Effector CD4-positive, alpha-beta T cell (primary cell): Measurements from ENCODE around the gene LAD1.

ENCODE experiments used
- DNase-seq: peaks from one replicate; pipeline ENCODE4 v3.0.0-alpha.2; 2020

Gene LAD1

DNA sequence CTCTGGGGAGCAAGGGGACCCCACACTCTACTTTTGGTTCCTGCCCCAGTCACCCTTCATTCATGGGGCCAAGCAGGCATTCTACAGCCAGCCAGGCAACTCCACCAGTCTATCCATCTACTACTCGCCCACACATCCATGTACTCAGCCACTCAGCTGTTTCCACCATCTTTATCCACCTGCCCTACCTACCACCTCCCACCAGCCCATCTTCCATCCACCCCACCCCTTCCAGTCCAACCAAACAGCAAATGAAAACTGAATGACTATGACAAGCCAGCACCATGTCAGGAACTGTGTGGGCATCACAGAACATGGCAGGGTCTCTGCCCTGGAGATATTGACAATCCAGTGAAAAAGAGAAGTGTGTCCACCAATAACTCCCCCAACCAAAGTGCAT, 7.9 kb downstream of the LAD1 start:
- no peak for DNase-seq

DNA sequence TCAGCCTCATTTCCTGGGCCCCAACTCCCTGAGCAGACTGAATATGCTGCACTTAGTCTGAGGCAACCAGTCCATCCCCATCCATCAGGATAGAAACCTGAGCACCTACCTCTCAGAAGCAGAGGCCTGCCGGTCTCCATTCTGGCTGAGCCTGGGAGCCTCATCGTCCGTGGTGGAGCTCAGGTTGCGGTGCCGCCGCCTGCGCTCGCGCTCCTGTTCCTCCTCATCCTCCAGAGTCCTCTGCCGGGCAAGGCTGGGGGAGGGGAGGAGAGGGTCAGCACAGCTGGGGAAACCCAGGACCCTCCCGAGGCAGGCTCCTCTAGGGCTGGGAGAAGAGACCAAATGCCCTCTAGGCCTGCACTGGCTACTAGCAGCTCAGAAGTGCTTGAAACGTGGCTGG, 10.1 kb downstream of the LAD1 start:
- DNase-seq: no peak

DNA sequence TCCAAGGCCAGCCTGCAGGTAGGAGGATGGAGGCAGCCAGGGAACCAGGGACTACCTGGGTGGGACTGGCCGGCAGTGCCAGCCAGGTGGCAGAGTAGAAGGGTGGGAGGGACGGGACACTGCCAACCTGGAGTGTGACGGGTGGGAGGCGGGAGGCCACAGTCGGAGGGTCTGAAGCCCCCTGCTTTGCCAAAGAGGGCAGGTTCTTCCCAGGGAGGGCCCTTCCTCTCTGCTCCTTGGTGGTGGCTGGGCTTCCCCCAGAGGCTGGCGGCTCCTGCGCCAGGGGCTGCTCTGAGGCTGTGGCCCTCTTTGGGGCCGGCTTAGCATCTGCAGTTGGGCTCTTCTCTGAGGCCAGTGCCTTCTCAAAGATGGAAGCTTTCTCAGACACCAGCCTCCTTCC, 12.9 kb downstream of the LAD1 start:
- DNase-seq: no peak

DNA sequence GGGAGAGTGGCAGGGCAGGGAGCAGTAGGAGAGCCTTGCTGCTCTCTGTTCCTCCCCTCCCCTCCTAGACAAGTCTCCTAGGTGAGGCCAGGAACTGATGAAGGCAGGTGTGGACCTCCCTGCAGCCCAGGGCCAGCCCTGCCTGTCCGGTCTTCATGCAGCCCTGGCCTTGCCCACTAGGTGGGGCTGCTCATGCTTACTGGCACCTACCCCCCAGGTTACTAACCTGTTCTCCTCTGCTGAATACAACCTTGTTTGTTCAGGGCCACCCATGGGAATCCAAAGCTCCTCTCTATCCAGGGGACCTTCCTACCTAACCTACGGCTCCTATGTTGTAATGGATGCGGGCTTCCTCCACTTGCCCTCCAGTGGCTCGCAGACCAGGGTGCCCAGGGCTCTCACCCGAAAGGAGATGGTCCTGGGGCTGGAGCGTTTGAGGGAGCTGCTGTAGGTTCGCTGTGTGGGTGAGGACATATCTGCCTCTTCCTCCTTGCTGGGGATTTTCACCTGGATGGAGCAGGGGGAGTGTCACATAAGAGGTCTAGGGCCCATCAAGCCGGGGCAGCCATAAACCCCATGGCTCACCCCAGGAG, 13.7 kb downstream of the LAD1 start:
- no peak for DNase-seq

DNA sequence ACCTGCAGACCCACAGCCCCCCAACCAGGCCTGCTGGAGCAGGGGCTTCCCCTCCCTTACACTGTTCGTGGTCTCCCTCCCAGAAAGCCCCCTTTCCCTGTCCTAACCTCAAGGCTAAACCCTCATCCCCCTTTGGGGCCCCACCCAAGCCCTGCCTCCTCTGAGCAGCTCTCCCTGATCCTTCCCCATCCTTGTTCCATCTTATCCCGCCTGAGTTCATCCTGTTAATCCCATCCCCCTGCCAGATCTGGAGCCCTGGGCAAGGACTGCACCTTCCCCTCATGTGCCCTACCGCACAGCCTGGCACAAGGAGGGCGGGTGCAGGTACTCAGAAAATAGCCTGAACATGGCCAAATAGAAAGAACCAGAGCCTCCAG, 14.7 kb downstream of the LAD1 start:
- no peak for DNase-seq

DNA sequence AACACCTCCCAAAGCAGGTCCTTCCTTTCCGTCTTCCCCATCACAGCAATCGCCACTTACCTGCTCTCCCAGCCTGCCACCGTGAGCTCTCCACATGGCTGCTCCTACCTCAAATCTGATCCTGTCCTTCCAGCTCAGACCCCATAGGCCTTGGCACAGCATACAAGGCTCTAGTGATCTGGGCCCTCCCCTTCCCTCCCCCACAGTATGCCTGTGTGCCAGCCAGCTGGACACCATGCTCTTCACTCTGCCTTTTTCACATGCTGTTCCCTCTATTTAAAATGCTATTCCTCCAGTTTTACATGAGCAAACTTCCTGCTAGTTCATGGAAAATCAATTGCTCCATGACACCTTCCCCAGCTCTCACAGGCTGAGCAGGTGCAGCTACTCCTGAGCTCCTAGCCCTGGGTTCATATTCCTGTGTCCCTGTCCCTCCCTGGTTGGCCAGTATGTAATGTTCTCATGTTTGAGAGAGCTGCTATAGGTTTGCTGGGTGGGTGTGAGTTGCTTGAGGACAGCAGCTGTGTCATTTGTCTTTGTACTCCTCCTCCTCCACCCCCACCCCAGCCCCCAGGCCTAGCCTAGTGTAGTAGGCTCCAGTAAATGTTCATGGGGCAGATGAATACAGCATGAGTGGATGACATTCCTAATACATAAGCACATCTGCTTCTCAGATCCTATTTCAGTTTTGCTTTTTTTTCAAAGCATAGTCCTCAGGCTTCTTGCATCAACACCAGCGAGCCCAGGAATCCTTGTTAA, 15.3 kb downstream of the LAD1 start:
- DNase-seq: no peak

DNA sequence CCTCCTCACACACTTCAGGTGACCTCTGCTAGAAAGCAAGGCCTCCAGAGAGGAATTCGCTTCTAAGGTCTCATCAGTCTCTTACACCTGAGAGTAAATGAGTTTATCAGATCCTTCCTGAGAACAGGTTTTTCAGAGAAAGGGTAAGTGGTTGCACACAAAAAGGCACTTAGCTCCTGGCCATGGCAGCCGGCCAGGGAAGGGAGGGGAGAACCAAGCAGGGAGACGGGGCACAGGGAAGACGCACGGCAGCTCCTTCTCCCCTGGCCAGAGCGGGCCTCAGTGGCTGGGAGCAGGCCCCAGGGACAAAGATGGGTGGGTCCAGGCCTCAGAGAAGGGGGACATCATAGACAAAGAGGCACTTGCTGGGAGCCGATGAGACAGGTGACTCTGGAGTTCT, 18.0 kb downstream of the LAD1 start:
- no peak for DNase-seq

DNA sequence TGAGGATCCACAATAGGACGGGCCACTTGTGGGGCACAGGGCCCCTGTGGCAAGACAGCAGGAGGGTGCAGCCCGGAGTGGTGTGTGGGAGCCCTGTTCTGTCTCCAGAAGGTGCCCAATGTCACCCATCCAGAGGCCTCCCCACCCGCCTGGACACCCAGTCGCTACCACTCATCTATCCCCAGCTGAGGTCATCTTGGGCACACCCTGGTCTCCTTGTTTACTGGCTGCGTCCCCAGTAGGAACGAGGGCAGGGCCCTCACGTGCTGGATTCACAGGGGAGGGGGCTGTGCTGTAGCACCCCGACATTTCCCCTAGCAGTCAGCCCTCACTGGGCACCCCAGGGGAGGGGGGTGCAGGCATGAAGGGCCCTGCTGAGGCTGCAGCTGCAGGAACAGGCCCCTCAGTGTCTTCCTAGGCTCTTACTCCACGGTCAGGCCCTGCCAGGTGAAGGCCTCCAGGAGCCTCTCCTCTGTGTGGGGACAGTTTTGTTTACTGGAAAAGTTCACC, 19.3 kb downstream of the LAD1 start:
- no peak for DNase-seq

DNA sequence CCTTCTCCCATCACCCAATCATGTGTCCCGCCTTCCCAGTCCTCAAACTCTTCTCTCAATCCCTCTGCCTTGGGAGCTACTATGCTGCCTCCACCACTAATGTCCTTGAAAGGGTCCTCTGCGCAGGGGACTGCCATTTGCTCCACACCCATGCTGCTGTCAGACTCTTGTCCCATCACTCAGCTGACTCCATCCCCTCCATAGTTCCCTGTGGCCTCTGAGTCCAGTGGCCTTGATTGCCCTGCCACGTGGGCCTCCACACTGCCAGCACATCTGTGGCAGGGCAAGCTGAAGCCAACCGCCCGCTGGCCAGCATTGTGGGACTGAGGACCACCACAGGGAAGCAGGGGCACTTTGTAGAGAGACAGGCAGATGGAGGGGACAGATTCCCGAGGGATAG, 20.3 kb downstream of the LAD1 start:
- DNase-seq: no peak

DNA sequence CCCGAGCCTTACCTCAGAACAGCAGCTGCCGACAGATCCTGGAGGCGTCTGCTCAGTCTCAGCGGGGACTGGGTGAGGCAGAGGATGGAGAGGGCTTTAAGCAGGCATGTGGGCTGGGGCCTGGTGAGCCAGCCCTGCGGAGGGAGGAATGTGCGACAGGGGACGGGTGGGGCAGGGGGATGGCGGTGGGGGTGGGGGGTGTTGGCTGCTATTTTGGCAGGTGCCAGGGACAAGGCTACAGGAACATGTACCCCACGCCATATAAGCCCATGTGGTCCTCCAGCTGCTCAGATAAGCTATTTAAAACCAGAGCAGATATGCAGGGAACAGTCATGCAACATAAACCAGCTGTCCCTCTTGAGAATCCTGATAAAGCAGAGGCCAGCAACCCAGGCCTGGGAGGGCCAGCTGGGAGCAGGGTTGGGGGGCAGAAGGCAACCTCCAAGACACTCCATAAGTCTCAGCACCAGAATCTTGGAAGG, 21.5 kb downstream of the LAD1 start, which contains the start of gene TNNT2:
TNNT2 (minus strand) TSS at position 70 of the 482 bp plus-strand sequence. CDS start 4,426 bp downstream, outside the sequence.
- DNase-seq: no peak

DNA sequence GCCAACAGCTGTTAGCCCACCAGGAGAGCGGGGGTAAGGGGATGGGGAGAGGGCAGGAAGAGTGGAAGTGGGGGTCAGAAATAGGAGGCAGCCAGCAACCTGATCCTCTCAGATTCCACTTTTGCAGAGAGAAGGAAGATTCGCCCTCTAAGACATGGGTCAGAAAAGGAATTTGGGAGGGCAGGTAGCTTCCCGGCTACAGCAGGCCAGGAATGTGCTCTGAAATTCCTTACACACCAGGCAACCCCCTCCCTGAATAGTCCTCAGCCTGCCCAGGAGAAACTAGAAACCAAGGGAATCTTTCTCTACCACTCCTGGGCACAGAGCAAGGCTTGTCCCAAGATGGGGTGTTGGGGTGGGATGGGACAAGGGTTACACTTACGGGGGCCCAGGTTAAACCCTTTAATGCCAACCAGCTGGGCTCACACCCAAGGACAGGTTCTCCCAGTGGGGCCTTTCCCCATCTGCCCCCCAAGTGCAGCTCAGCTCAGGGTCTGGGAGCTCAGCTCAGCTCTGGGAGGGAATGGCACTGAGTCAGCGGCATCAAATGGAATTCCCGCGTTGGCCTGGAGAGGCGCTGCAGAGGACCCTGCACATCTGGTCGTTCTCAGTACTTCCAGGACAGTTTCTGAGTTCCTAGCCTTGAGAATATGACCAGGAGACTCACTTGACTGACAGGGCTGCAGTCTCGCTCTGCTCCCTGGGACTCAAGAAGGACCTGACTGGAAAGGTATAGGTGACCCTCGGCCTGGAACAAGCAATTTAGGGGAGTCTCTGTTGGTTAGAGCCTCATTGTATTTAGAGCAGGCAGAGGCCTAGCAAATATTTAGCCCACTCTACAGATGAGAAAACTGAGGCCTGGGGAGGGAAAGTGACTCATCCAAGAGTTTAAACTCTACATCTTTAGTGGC, 22.4 kb downstream of the LAD1 start:
- DNase-seq: no peak

DNA sequence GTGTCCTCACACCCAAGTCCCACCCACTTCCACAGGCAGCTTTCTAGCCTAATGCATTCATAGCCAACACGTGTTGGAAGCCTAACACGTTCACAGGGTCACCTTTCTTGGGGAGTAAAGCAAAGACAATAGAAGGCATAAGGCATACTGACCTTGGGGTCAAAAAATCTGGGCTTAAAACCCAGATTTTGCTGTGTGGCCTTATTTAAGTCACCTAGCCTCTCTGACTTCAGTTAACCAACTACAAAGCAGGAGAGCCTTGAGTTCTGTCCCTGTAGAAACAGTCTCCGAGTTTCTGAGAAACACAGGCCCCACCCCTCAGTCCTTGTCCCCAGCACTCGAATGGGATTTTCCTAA, 23.0 kb downstream of the LAD1 start:
- DNase-seq: no peak

DNA sequence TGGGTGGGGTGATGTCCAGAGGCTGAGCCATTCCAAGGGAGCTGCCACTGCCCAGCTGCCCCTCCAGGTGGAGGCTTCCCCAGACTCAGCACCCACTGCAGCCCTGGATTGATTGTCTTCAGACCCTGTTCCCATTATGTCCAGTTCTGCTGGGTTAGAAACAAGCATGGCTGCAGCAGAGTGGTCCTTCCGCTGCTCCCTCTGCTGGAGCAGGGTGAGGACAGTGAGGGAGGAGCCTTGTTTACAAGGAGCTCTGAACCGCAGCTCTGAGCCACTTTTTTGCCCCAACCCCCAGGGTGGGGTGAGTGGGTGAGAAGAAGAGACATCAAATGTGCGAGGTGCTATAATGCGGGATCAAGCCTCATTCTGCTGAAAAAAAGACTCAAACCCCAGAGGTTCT, 24.0 kb downstream of the LAD1 start:
- DNase-seq: no peak

DNA sequence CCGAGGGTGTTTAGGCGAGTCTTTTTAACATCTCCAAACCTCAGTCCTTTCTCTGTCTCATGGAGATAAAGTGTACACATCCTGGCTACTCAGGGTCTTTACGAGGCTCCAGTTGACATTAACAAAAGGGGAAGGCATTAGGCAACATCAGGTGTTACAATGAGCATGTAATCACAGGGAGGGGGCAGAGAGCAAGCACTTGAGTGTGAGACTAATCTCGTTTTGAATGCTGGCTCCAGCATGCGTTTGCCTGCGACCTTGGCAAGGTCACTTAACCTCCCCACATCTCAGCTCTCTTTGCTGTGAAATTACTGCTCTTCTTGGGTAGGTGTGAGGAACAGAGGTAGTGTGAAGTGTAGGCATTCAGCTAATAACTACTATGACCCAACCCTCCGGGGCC, 24.8 kb downstream of the LAD1 start:
- no peak for DNase-seq

DNA sequence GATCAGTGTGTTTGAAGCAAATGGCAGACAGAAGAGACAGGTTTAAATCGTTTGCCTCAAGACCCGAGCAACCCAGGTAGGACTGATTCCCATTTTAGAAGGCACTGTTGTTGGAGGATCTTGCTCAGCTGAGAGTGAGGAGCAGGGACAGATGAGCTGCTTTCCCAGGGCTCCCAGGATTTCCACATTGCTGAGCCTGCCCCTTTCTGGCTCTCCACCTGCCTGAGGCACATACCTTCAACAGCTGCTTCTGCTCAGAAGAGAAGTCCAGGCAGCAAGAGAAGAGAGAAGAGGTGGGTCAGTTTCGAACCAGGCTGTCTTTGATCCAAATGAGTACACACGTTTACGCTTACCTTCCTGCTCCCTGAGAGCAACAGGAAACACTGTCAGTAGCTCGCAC, 27.3 kb downstream of the LAD1 start:
- DNase-seq: no peak

DNA sequence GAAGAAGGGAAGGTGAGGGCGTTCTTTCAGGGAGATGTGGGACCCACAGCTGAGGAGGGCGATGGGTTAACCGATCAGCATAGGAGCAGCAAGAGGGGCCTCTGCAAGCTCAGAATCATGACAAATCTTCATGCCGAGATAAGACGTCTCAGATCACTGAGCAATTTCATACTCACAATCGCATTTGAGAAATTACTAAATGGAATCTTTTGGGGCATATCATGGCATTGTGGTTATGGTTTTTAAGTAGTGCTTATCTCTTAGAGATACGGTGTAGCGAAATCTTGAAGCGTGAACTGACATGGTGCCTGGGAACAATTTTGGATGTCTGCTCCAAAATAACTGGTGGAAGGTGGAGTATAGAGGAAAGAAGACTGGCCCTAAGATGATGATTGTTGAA, 27.8 kb downstream of the LAD1 start:
- no peak for DNase-seq

DNA sequence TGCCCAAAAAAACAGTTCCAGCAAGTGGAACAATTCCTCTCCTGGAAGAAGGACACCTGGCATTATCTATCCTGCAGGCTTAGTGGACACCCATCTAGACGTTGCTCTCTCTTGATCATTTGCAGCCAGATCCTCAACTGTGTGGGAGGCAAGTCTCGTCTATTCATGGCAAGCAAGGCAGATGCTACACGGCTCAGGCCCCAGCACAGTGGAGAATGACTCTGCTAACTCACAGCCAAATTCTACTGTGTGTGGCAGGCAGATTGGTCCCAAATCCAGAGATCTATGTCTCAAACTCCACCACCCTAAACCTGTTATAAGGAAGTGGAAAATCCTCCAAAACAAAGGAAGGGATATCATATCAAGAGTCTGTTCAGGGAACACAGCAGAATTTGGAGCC, 28.6 kb downstream of the LAD1 start:
- DNase-seq: no peak

DNA sequence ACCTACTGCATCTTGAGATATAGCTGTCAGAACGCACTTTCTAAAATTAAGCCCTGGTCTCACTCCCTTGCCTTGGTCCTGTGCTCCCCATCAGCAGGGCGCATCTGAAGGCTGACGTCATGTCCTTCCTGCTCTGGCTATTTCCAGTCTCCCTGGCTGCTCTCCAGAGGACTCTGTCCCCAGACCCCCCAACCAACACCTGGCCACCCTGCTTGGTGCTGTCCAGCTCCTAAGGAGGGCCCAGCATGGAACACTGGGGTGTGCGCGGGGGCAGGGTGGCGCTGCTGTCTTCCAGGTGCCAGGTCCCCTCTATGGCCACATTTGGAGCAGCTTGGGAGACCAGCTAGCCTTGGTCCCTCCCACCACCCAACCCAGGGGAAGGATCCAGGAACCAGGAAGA, 29.9 kb downstream of the LAD1 start:
- no peak for DNase-seq

DNA sequence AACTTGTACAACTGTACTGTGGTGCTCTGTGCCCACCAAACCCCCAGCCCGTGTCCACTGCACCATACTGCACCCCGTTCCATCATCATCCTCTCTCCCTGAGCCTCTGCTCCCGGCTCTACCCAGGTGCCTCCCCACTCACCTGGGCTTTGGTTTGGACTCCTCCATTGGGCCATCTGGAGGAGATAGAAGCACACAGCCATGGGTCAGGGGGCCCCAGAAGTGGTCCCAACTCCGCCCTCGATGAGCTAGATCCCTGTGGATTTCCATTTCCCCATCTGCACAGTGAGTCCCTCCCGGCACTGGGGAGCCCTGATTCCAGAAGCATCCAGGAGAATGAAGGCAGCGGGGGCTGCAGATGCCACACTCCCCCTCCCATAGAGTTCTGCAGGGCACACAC, 32.4 kb downstream of the LAD1 start:
- no peak for DNase-seq

DNA sequence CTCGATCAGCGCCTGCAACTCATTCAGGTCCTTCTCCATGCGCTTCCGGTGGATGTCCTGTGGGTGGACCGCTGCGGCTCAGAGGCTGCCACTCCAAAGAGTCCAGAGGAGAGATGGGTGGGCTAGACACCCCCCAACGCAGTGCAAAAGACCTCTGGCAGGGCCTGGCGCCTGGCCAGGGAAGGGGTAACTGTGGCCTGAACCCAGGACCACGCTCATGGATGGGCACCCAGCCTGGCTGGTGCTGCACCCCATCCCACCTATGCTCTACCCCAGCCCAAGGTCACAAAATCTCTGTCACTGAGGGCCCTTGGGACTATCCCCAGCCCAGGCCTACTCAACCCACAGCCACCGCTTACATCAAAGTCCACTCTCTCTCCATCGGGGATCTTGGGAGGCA, 33.9 kb downstream of the LAD1 start:
- no peak for DNase-seq

DNA sequence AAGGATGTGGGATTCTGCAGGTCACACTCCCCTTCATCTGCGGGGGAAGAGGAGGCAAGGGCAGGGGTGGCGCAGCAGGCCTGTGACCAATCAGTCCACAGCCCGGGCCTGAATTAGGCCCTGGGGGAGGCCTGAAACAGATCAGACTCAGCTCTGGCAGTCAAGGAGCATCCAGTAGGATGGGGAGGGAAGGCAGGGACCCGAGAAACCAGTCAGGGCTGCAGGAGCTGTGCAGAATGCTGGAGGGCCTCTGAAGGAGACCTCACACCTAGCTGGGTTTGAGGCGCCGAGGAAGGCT, 34.4 kb downstream of the LAD1 start:
- DNase-seq: no peak

DNA sequence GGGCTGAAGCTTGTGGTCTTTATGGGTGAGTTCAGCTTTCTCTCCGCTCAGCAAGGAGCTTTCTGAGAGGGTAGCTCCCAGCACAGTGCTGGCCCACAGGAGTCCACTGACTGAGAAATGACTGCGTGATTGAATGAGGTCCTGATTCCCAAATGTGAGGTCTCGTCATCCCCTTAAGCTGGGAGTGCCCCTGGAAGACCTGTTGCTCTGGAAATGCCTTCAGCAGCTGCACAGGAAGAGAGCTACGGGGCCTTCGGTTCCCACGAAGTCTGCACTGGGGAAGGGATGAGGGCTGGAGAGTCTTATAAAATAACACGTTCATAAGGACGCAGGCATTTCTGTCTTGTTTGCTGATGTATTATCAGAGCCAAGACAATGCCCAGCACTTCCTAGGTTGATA, 35.7 kb downstream of the LAD1 start:
- no peak for DNase-seq

DNA sequence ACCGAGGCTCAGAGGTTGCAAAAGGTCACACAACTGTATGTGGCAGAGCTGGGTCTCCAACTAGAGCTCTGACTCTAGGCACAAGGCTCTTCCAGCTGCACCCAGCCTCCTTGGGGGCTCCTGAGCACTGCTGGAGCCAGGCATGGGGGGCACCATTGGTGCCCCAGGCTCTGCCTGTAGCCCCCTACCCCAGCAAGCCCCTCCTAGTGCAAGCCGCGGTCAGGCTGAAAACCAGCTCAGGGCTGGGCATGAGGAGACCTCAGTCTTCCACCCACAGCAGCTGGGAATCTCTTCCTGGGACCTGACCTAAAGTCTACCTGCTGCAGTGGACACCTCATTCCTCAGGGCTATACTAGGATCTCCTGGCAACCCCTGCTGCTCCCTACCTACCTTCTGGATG, 36.2 kb downstream of the LAD1 start:
- DNase-seq: no peak
